Ovary (tissue), 9 donors: ENCODE data around the gene APEH. TPM values are rescaled to one million over a fixed set of nuclear protein-coding genes. Genes with fewer than 3 reads are reported as not detected.

Experiments used
- DNase-seq, 5 donors: peaks; one replicate each; pipeline ENCODE4 v3.0.0-alpha.2; 2019 to 2020
- H3K27ac ChIP-seq, 2 donors: fragments of 200-600 bp; one replicate each; pipeline versions ENCODE4 v1.5.1 to v1.8.0; 2019 to 2022
- H3K27me3 ChIP-seq: fragments of 200-600 bp; one replicate; pipeline ENCODE4 v1.8.0; 2022
- H3K36me3 ChIP-seq: fragments of 200-600 bp; sonication (generic); one replicate; pipeline ENCODE4 v1.5.1; 2019
- H3K4me1 ChIP-seq: one replicate; pipeline ENCODE4 v1.8.1; 2013; ENCODE audit warnings: mild to moderate bottlenecking, moderate library complexity; ENCODE audit not compliant: insufficient read depth
- H3K4me3 ChIP-seq: fragments of 200-600 bp; sonication (generic); one replicate; pipeline ENCODE4 v1.5.1; 2017
- H3K9me3 ChIP-seq, 2 donors: fragments of 200-600 bp in 1 of 2; sonication (generic) in 1 of 2; one replicate each; pipeline versions ENCODE4 v1.5.1 to v1.8.1; 2013 to 2019; ENCODE audit warnings: mild to moderate bottlenecking in 1 of 2, moderate library complexity in 1 of 2
- CTCF ChIP-seq, 3 donors: fragments of 450-650 bp in 2 of 3; fragments of 200-600 bp in 1 of 3; IDR thresholded peaks; one replicate each; pipeline versions ENCODE4 v1.5.1 to v1.8.0; 2016 to 2022; ENCODE audit warnings: antibody characterized with exemption in 3 of 3, mild to moderate bottlenecking in 1 of 3
- EP300 ChIP-seq: sonication (generic); formaldehyde crosslinking; IDR thresholded peaks from one replicate; pipeline ENCODE4 v1.6.1; 2017; ENCODE audit warnings: antibody characterized with exemption
- POLR2A ChIP-seq: fragments of 450-650 bp; IDR thresholded peaks from one replicate; pipeline ENCODE4 v1.6.1; 2017; ENCODE audit warnings: antibody characterized with exemption, mild to moderate bottlenecking, moderate library complexity
- WGBS, 3 donors: extraction: QIAGEN DNeasy Blood & Tissue Kit in 1 of 3; methylation state at CpG; one replicate each; pipeline versions ENCODE4 v1.1.5 to v1.1.7; 2013 to 2017; 5-methylcytosine and 5-hydroxymethylcytosine counted together
- intact Hi-C, 4 donors: fragments of 100-400 bp; cut with DNase I; formaldehyde crosslinking; loops; one replicate each; pipeline versions ENCODE4 v1.11.0 to v1.15.1; 2022 to 2023
- polyA plus RNA-seq, 2 donors: library from polyadenylated mRNA; stranded (reverse); fragments of 200-250 nt in 1 of 2; fragments of 350-450 nt in 1 of 2; fragmentation: Illumina TruSeq in 1 of 2; extraction: RNeasy Lipid Tissue Mini Kit (QIAGEN cat#74804) in 1 of 2; gene quantifications; one replicate each; pipeline ENCODE4 v1.2.3, GENCODE V29; 2013 to 2014
- total RNA-seq, 7 donors: library from RNA; depleted of rRNA in 2 of 7; stranded (reverse); fragments of >200 nt in 2 of 7; fragmentation: NEBNext Ultra II Directional in 3 of 7; extraction: Animal tissue kit (Norgen Biotek cat#: 25700) in 3 of 7; gene quantifications; one replicate each; pipeline versions ENCODE4 v1.1.0 to v1.2.4, GENCODE V29; 2016 to 2023
- donor health status: DM: no; HTN: no; CAD: no; lungs with moderate emphysema.
- donor health status: DM: no; HTN: no; CAD: no.
- donor health status: Bipolar disorder and iron deficiency.
- donor health status: DM: yes; HTN: yes; CAD: no.
- donor health status: DM: no; HTN: no; CAD: no.
- donor health status: DM: yes; HTN: yes; CAD: no.

Gene APEH
- total and polyA plus RNA-seq, 9 donors: 33.7 to 90.9 (median 60.6) TPM

DNA sequence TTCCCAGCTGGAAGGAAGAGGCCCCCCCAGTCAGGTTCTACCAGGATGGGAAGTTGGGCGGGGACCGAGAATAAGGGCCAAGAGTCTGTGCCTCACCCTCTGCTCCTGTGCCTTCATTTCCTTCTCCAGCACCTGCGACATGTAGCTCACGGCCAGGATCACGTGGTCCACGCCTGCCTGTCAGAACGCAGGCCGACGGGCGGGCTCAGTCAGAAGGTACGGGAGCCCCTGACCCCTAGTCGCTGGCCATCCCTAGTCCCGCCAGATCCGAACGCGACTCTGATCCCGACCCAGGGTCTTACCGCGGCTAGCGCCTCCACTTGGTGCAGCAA lies 49.1 kb downstream of the APEH start:
- intact Hi-C loops: loop anchor here in 2 of 4 donors (2.0 to 5.0 kb wide), 2 partner anchors 64 kb away; partner anchors contain the start of gene IP6K1 (in 2 of the 2)
- DNase-seq: peak; percentile 51 to 65 (median 60)
- Histone ChIP-seq H3K9me3 (no peaks in the 10 kb centered on the region), H3K27ac (peak overlapping the region; percentile 68 to 87), H3K27me3 (no peaks in the 10 kb centered on the region), H3K36me3 (no peaks in the 10 kb centered on the region), H3K4me1 (peaks cover 12% of the 10 kb centered on the region), H3K4me3 (peak overlapping the region; percentile 96)
- TF ChIP-seq EP300: no peak
- WGBS, 3 donors: 0 to 1% (median 0%) methylated on average over 20 of the region's 20 CpGs

GRCh38 chr3:49723628-49724551 lies 49.7 kb downstream of the APEH start, which contains the start of gene GMPPB:
TSS of gene GMPPB (minus strand) at chr3:49723951. CDS start at chr3:49723726, 225 bp downstream.
- Histone ChIP-seq H3K4me3 (peak within 1 kb of the TSS; percentile 96), H3K4me1 (peaks cover 7% of the 10 kb centered on the region), H3K27me3 (no peaks in the 10 kb centered on the region), H3K27ac (peak within 1 kb of the TSS; percentile 68 to 87), H3K36me3 (no peaks in the 10 kb centered on the region), H3K9me3 (no peaks in the 10 kb centered on the region)
- DNase-seq: peak; percentile 96 to 98 (median 97)
- TF ChIP-seq EP300: peak; percentile 28
- TF ChIP-seq POLR2A: peak; percentile 73
- TF ChIP-seq CTCF (IDR thresholded peaks at IDR 0.05): no peak
- intact Hi-C loops: loop anchor here in 2 of 4 donors (2.0 to 5.0 kb wide), 2 partner anchors 63 kb away; partner anchors contain the start of gene IP6K1 (in 2 of the 2)
- WGBS, 3 donors: 0 to 1% (median 0%) methylated on average over 83 to 102 of the region's 102 CpGs

- DNase-seq: peak in 3 of 5 donors; percentile 51 to 53 (median 51)
- WGBS, 3 donors: 17 to 32% (median 26%) methylated on average over 6 of the region's 6 CpGs
- no peaks in the 10 kb centered on the region for H3K27me3 ChIP-seq
- H3K4me3 ChIP-seq: peak overlapping the region; percentile 96
- H3K27ac ChIP-seq: peak overlapping the region; percentile 33 to 87
- H3K9me3 ChIP-seq: no peaks in the 10 kb centered on the region
- no peaks in the 10 kb centered on the region for H3K36me3 ChIP-seq
- TF ChIP-seq CTCF (IDR thresholded peaks at IDR 0.05): no peak
- no peak for TF ChIP-seq POLR2A
- no peak for TF ChIP-seq EP300
- peaks cover 5% of the 10 kb centered on the region for H3K4me1 ChIP-seq
- intact Hi-C loops: loop anchor here in 1 of 4 donors (5.0 kb wide), 1 partner anchor 63 kb away; the partner anchor contains the start of gene IP6K1
These were observed 50.4 kb downstream of the APEH start for GRCh38 chr3:49724586-49724985.

- no peak overlapping the region for H3K27ac ChIP-seq
These were observed 51.9 kb downstream of the APEH start for GRCh38 chr3:49725906-49726681.

More at GRCh38 chr3:49725906-49726681, 51.9 kb downstream of the APEH start:
- Histone ChIP-seq H3K27me3 (no peaks in the 10 kb centered on the region), H3K9me3 (no peaks in the 10 kb centered on the region), H3K4me3 (no peak overlapping the region), H3K36me3 (no peaks in the 10 kb centered on the region), H3K4me1 (peaks cover 5% of the 10 kb centered on the region)
- WGBS, 3 donors: 77 to 82% (median 79%) methylated on average over 11 of the region's 11 CpGs
- intact Hi-C loops: no loop called here
- DNase-seq: peak in 1 of 5 donors; percentile 27
- TF ChIP-seq CTCF (IDR thresholded peaks at IDR 0.05): no peak
- no peak for TF ChIP-seq POLR2A
- no peak for TF ChIP-seq EP300
